ENCODE measurements around the gene TMEM144. TPM values are rescaled to one million over a fixed set of nuclear protein-coding genes. Genes with fewer than 3 reads are reported as not detected.
A peak's percentile ranks its signal among the peaks of the same experiment; 100 is the strongest.

The TMEM144 gene
- total RNA-seq, 3 donors from 2014 or later (not counting 1 experiment from before 2014, with no cell fraction given) = 0.31 to 0.78 TPM; not detected in 1

DNA sequence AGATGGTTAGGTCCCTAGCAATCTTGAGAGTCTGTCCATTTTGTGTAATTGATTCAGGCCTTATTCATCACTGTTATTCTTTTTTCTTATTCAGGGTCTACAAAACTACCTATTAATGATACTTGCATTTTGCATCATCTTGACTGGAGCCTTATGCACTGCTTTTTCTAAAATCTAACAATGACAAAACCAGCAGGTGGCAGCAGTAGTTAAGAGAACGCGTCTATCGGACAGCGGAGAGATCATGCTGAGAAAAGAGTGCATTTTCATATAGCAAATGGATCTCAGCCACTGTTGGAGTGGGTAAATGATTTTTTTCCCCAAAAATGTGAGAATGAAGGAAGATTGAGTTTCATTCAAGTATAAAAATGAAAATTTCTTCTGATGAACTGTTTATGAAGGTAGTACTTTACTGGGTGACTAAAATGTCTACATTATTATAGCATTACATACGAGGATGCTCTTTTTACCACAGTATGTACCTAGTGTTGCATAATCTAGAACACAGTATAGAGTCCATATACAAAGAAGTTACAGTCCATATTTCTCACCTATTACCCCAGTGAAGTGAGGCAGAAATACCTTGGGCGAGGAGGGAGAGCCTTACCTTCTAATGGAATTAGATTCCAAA, 43.2 kb downstream of the TMEM144 start:
- TF ChIP-seq, protein P1, sequence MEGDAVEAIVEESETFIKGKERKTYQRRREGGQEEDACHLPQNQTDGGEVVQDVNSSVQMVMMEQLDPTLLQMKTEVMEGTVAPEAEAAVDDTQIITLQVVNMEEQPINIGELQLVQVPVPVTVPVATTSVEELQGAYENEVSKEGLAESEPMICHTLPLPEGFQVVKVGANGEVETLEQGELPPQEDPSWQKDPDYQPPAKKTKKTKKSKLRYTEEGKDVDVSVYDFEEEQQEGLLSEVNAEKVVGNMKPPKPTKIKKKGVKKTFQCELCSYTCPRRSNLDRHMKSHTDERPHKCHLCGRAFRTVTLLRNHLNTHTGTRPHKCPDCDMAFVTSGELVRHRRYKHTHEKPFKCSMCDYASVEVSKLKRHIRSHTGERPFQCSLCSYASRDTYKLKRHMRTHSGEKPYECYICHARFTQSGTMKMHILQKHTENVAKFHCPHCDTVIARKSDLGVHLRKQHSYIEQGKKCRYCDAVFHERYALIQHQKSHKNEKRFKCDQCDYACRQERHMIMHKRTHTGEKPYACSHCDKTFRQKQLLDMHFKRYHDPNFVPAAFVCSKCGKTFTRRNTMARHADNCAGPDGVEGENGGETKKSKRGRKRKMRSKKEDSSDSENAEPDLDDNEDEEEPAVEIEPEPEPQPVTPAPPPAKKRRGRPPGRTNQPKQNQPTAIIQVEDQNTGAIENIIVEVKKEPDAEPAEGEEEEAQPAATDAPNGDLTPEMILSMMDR (IDR thresholded peaks at IDR 0.05) = peak; percentile 23
- Histone ChIP-seq H3K4me1 (ENCODE audit: control insufficient read depth, insufficient read depth, low read length) (no peaks in the 10 kb centered on the region), H3K36me3 (ENCODE audit: control insufficient read depth, insufficient read depth, low read length) (no peaks in the 10 kb centered on the region), H3K27ac (ENCODE audit: low read length) (no peak overlapping the region), H3K27me3 (ENCODE audit: control insufficient read depth, insufficient read depth, low read length) (no peaks in the 10 kb centered on the region), H3K9me3 (ENCODE audit: control insufficient read depth, insufficient read depth, low read length) (no peaks in the 10 kb centered on the region), H3K4me3 (ENCODE audit: low read length) (no peak overlapping the region)
- peak in 1 of 2 donors; percentile 60 for DNase-seq
- peaks cover 0 to 7% of the 10 kb centered on the region in 2 donors for H3K27me3 Mint-ChIP-seq (ENCODE audit: low read depth in 2 of 2)
- intact Hi-C loops (cut with micrococcal nuclease) = loop anchor here (5.0 to 10.0 kb wide), 3 partner anchors 374 to 951 kb away; no protein-coding TSS in a partner anchor
- peak in 2 of 3 donors; percentile 49 to 54 for ATAC-seq
- H3K27ac Mint-ChIP-seq = no peak overlapping the region
- peaks cover 0 to 4% of the 10 kb centered on the region in 2 donors for H3K4me1 Mint-ChIP-seq
- WGBS (ENCODE audit: insufficient coverage) = 0% methylated on average over 4 of the region's 6 CpGs
- H3K36me3 Mint-ChIP-seq = no peaks in the 10 kb centered on the region
- H3K9me3 Mint-ChIP-seq = no peaks in the 10 kb centered on the region
- H3K4me3 Mint-ChIP-seq = no peak overlapping the region

DNA sequence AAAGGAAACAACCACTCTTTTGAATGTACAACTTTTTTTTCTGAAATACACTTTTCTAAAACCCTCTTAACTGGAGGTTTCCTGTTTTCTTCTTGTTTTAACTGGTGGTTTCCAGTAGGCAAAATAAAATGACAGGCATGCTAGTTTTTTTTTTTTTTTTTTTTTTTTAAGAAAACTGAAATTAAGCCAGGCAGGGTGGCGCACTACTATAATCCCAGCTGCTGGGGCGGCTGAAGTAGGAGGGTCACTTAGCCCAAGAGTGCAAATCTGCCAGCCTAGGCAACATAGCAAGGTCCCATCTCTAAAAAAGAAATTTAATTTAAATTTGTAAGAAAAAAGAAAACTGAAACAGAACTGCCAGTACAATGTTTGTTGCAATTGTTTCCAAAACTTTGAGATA, 44.0 kb downstream of the TMEM144 start:
- peaks cover 0 to 7% of the 10 kb centered on the region in 2 donors for H3K27me3 Mint-ChIP-seq (ENCODE audit: low read depth in 2 of 2)
- no peaks in the 10 kb centered on the region for H3K9me3 Mint-ChIP-seq
- ATAC-seq (no peak), DNase-seq (no peak)
- WGBS (ENCODE audit: insufficient coverage) = 0% methylated on average over 1 of the region's 2 CpGs
- no peak overlapping the region for H3K27ac Mint-ChIP-seq
- Histone ChIP-seq H3K4me3 (ENCODE audit: low read length) (no peak overlapping the region), H3K4me1 (ENCODE audit: control insufficient read depth, insufficient read depth, low read length) (no peaks in the 10 kb centered on the region), H3K36me3 (ENCODE audit: control insufficient read depth, insufficient read depth, low read length) (no peaks in the 10 kb centered on the region), H3K9me3 (ENCODE audit: control insufficient read depth, insufficient read depth, low read length) (no peaks in the 10 kb centered on the region), H3K27me3 (ENCODE audit: control insufficient read depth, insufficient read depth, low read length) (no peaks in the 10 kb centered on the region), H3K27ac (ENCODE audit: low read length) (no peak overlapping the region)
- no peaks in the 10 kb centered on the region for H3K36me3 Mint-ChIP-seq
- TF ChIP-seq, protein P1 (IDR thresholded peaks at IDR 0.05) = no peak
- peaks cover 0 to 4% of the 10 kb centered on the region in 2 donors for H3K4me1 Mint-ChIP-seq
- H3K4me3 Mint-ChIP-seq = no peak overlapping the region
- intact Hi-C loops (cut with micrococcal nuclease) = loop anchor here (5.0 to 10.0 kb wide), 3 partner anchors 373 to 951 kb away; no protein-coding TSS in a partner anchor

DNA sequence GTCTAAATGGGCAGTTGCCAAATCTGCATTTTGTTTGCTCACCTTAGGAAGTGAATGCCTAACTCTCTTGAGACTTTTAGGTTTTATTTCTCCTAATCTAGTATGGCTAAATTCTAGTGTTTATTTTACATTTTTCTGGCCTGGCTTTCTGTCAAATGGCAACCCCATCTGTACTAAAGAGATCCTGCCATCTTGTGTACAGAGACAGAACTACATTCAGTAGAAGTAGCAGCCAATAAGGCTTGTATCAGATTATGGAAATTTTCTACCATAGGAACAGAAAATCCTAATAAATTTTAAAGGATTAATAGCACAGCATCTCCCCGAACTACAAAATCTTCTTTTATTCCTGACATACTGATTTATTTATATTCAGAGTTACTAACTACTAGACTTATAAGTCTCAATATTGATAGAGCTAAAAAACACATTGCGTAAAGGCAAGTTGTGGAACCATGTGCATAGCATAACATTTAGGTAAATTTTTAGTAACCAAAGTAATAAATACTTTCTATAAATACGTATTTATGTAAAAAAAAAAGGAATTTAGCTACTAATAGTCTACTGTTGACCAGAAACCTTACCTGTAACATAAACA, 45.5 kb downstream of the TMEM144 start:
- Histone ChIP-seq H3K4me1 (ENCODE audit: control insufficient read depth, insufficient read depth, low read length) (no peaks in the 10 kb centered on the region), H3K4me3 (ENCODE audit: low read length) (no peak overlapping the region), H3K27me3 (ENCODE audit: control insufficient read depth, insufficient read depth, low read length) (no peaks in the 10 kb centered on the region), H3K36me3 (ENCODE audit: control insufficient read depth, insufficient read depth, low read length) (no peaks in the 10 kb centered on the region), H3K9me3 (ENCODE audit: control insufficient read depth, insufficient read depth, low read length) (no peaks in the 10 kb centered on the region), H3K27ac (ENCODE audit: low read length) (no peak overlapping the region)
- Mint-ChIP-seq H3K4me3 (no peak overlapping the region), H3K4me1 (peaks cover 0 to 4% of the 10 kb centered on the region in 2 donors), H3K27me3 (ENCODE audit: low read depth in 2 of 2) (peaks cover 0 to 7% of the 10 kb centered on the region in 2 donors), H3K36me3 (no peaks in the 10 kb centered on the region), H3K27ac (no peak overlapping the region), H3K9me3 (no peaks in the 10 kb centered on the region)
- ATAC-seq (no peak), DNase-seq (peak in 1 of 2 donors; percentile 10)
- no CpG with 5 or more reads among the region's 3 CpGs for WGBS (ENCODE audit: insufficient coverage)
- intact Hi-C loops (cut with micrococcal nuclease) = loop anchor here (10.0 kb wide), 2 partner anchors 919 to 949 kb away; no protein-coding TSS in a partner anchor
- TF ChIP-seq, protein P1 (IDR thresholded peaks at IDR 0.05) = peak; percentile 37
